Right lobe of liver (tissue), 6 donors: ENCODE data around the gene WASF3. TPM values are rescaled to one million over a fixed set of nuclear protein-coding genes. Genes with fewer than 3 reads are reported as not detected.
A peak's percentile ranks its signal among the peaks of the same experiment; 100 is the strongest.

ENCODE experiments used
- ATAC-seq, 4 donors: fragments of 200-7000 bp; cut with Tn5 transposase; one replicate each; pipeline ENCODE4 v1.9.1; 2020; ENCODE audit warnings: mild to moderate bottlenecking in 4 of 4, moderate library complexity in 4 of 4
- DNase-seq, 3 donors: peaks; one replicate each; pipeline ENCODE4 v3.0.0-alpha.2; 2020
- H3K27ac ChIP-seq, 3 donors: fragments of 200-600 bp; one replicate each; pipeline ENCODE4 v1.8.0; 2022
- H3K27me3 ChIP-seq, 2 donors: fragments of 200-600 bp; one replicate each; pipeline ENCODE4 v1.8.0; 2022
- H3K36me3 ChIP-seq, 4 donors: fragments of 200-600 bp; sonication (generic) in 1 of 4; one replicate each; pipeline versions ENCODE4 v1.5.1 to v1.8.0; 2017 to 2022; ENCODE audit warnings: control low read depth in 1 of 4
- H3K4me1 ChIP-seq, 4 donors: fragments of 200-600 bp; sonication (generic) in 1 of 4; one replicate each; pipeline versions ENCODE4 v1.5.1 to v1.8.0; 2017 to 2022; ENCODE audit warnings: control low read depth in 1 of 4
- H3K4me3 ChIP-seq, 3 donors: fragments of 200-600 bp; one replicate each; pipeline ENCODE4 v1.8.0; 2022
- H3K9me3 ChIP-seq, 4 donors: fragments of 200-600 bp; sonication (generic) in 1 of 4; one replicate each; pipeline versions ENCODE4 v1.5.1 to v1.8.0; 2017 to 2022; ENCODE audit warnings: control low read depth in 1 of 4
- CTCF ChIP-seq, 4 donors: fragments of 200-600 bp in 3 of 4; fragments of 450-650 bp in 1 of 4; IDR thresholded peaks; one replicate each; pipeline versions ENCODE4 v1.5.1 to v1.8.0; 2016 to 2022; ENCODE audit warnings: antibody characterized with exemption in 4 of 4, mild to moderate bottlenecking in 2 of 4
- POLR2A ChIP-seq: fragments of 450-650 bp; IDR thresholded peaks from one replicate; pipeline ENCODE4 v1.6.1; 2017; ENCODE audit warnings: antibody characterized with exemption, mild to moderate bottlenecking
- WGBS: methylation state at CpG from one replicate; pipeline ENCODE4 v1.1.6; 2018; ENCODE audit warnings: low coverage, low lambda C conversion rate; ENCODE audit not compliant: insufficient coverage; ENCODE audit errors: missing lambda C conversion rate; 5-methylcytosine and 5-hydroxymethylcytosine counted together
- intact Hi-C, 2 donors: fragments of 100-400 bp; cut with DNase I; formaldehyde crosslinking; loops; one replicate each; pipeline versions ENCODE4 v1.11.2 to v1.14.1; 2022
- total RNA-seq, 6 experiments: library from RNA; depleted of rRNA in 2 of 6; stranded (reverse); fragments of >200 nt in 2 of 6; fragmentation: NEBNext Ultra II Directional in 3 of 6; extraction: Animal tissue kit (Norgen Biotek cat#: 25700) in 3 of 6; gene quantifications; one replicate each; pipeline versions ENCODE4 v1.1.0 to v1.2.4, GENCODE V29; 2016 to 2023
- donor health status: DM: no; HTN: yes; CAD: no.
- donor health status: DM: no; HTN: no; CAD: no.
- donor health status: DM: no; HTN: no; CAD: no.
- donor health status: DM: no; HTN: yes; CAD: no.
- donor health status: DM: no; HTN: yes; CAD: no.

The WASF3 gene
- total RNA-seq, 6 experiments from 2014 or later = 5.8 to 14.5 (median 8.3) TPM

GRCh38 chr13:26705536-26705935, 148.1 kb downstream of the WASF3 start:
- Histone ChIP-seq H3K9me3 (no peaks in the 10 kb centered on the region), H3K27me3 (no peaks in the 10 kb centered on the region), H3K27ac (no peak overlapping the region), H3K4me1 (no peaks in the 10 kb centered on the region), H3K4me3 (no peak overlapping the region), H3K36me3 (no peaks in the 10 kb centered on the region)
- DNase-seq (no peak), ATAC-seq (no peak)
- intact Hi-C loops = loop anchor here in 1 of 2 donors (10.0 kb wide), 1 partner anchor 219 kb away; no protein-coding TSS in a partner anchor
- no peak for TF ChIP-seq CTCF (IDR thresholded peaks at IDR 0.05)
- no peak for TF ChIP-seq POLR2A
- WGBS = 80% methylated on average over 1 of the region's 4 CpGs

GRCh38 chr13:26706381-26706780, 148.9 kb downstream of the WASF3 start:
- DNase-seq (no peak), ATAC-seq (no peak)
- 50% methylated on average over 7 of the region's 7 CpGs for WGBS
- Histone ChIP-seq H3K27me3 (no peaks in the 10 kb centered on the region), H3K9me3 (no peaks in the 10 kb centered on the region), H3K4me1 (no peaks in the 10 kb centered on the region), H3K36me3 (no peaks in the 10 kb centered on the region), H3K27ac (no peak overlapping the region), H3K4me3 (no peak overlapping the region)
- intact Hi-C loops = loop anchor here in 1 of 2 donors (10.0 kb wide), 1 partner anchor 218 kb away; no protein-coding TSS in a partner anchor
- TF ChIP-seq CTCF (IDR thresholded peaks at IDR 0.05) (no peak), POLR2A (no peak)

GRCh38 chr13:26707122-26708006, 149.9 kb downstream of the WASF3 start:
- H3K4me1 ChIP-seq = no peaks in the 10 kb centered on the region
- H3K27me3 ChIP-seq = no peaks in the 10 kb centered on the region
- 29% methylated on average over 6 of the region's 13 CpGs for WGBS
- H3K27ac ChIP-seq = no peak overlapping the region
- intact Hi-C loops = loop anchor here in 1 of 2 donors (10.0 kb wide), 1 partner anchor 217 kb away; no protein-coding TSS in a partner anchor
- peak; percentile 63 to 89 (median 84) for ATAC-seq
- TF ChIP-seq CTCF (IDR thresholded peaks at IDR 0.05) (peak; percentile 41 to 55 (median 51)), POLR2A (no peak)
- H3K36me3 ChIP-seq = no peaks in the 10 kb centered on the region
- H3K4me3 ChIP-seq = no peak overlapping the region
- no peaks in the 10 kb centered on the region for H3K9me3 ChIP-seq
- no peak for DNase-seq

- intact Hi-C loops = loop anchor here in 1 of 2 donors (10.0 kb wide), 1 partner anchor 217 kb away; no protein-coding TSS in a partner anchor
- TF ChIP-seq CTCF (IDR thresholded peaks at IDR 0.05) = peak in 1 of 4 donors; percentile 1
- no peak for TF ChIP-seq POLR2A
- no peaks in the 10 kb centered on the region for H3K27me3 ChIP-seq
- ATAC-seq (peak in 1 of 4 donors; percentile 45), DNase-seq (no peak)
- no peaks in the 10 kb centered on the region for H3K4me1 ChIP-seq
- H3K4me3 ChIP-seq = no peak overlapping the region
- no peaks in the 10 kb centered on the region for H3K9me3 ChIP-seq
- 71% methylated on average over 5 of the region's 6 CpGs for WGBS
- no peaks in the 10 kb centered on the region for H3K36me3 ChIP-seq
- H3K27ac ChIP-seq = no peak overlapping the region
Observed at GRCh38 chr13:26708007-26708297, 150.5 kb downstream of the WASF3 start.
